Right lobe of liver (tissue), 6 donors: ENCODE results near the gene LARP1B. TPM values are rescaled to one million over a fixed set of nuclear protein-coding genes. Genes with fewer than 3 reads are reported as not detected.

Source experiments
- ATAC-seq, 4 donors: fragments of 200-7000 bp; cut with Tn5 transposase; one replicate each; pipeline ENCODE4 v1.9.1; 2020; ENCODE audit warnings: mild to moderate bottlenecking in 4 of 4, moderate library complexity in 4 of 4
- DNase-seq, 3 donors: peaks; one replicate each; pipeline ENCODE4 v3.0.0-alpha.2; 2020
- H3K27ac ChIP-seq, 3 donors: fragments of 200-600 bp; one replicate each; pipeline ENCODE4 v1.8.0; 2022
- H3K27me3 ChIP-seq, 2 donors: fragments of 200-600 bp; one replicate each; pipeline ENCODE4 v1.8.0; 2022
- H3K36me3 ChIP-seq, 4 donors: fragments of 200-600 bp; sonication (generic) in 1 of 4; one replicate each; pipeline versions ENCODE4 v1.5.1 to v1.8.0; 2017 to 2022; ENCODE audit warnings: control low read depth in 1 of 4
- H3K4me1 ChIP-seq, 4 donors: fragments of 200-600 bp; sonication (generic) in 1 of 4; one replicate each; pipeline versions ENCODE4 v1.5.1 to v1.8.0; 2017 to 2022; ENCODE audit warnings: control low read depth in 1 of 4
- H3K4me3 ChIP-seq, 3 donors: fragments of 200-600 bp; one replicate each; pipeline ENCODE4 v1.8.0; 2022
- H3K9me3 ChIP-seq, 4 donors: fragments of 200-600 bp; sonication (generic) in 1 of 4; one replicate each; pipeline versions ENCODE4 v1.5.1 to v1.8.0; 2017 to 2022; ENCODE audit warnings: control low read depth in 1 of 4
- POLR2A ChIP-seq: fragments of 450-650 bp; IDR thresholded peaks from one replicate; pipeline ENCODE4 v1.6.1; 2017; ENCODE audit warnings: antibody characterized with exemption, mild to moderate bottlenecking
- WGBS: methylation state at CpG from one replicate; pipeline ENCODE4 v1.1.6; 2018; ENCODE audit warnings: low coverage, low lambda C conversion rate; ENCODE audit not compliant: insufficient coverage; ENCODE audit errors: missing lambda C conversion rate; 5-methylcytosine and 5-hydroxymethylcytosine counted together
- intact Hi-C, 2 donors: fragments of 100-400 bp; cut with DNase I; formaldehyde crosslinking; loops; one replicate each; pipeline versions ENCODE4 v1.11.2 to v1.14.1; 2022
- total RNA-seq, 6 experiments: library from RNA; depleted of rRNA in 2 of 6; stranded (reverse); fragments of >200 nt in 2 of 6; fragmentation: NEBNext Ultra II Directional in 3 of 6; extraction: Animal tissue kit (Norgen Biotek cat#: 25700) in 3 of 6; gene quantifications; one replicate each; pipeline versions ENCODE4 v1.1.0 to v1.2.4, GENCODE V29; 2016 to 2023
- TF ChIP-seq, protein P1 (sequence below), 4 donors: fragments of 200-600 bp in 3 of 4; fragments of 450-650 bp in 1 of 4; IDR thresholded peaks; one replicate each; pipeline versions ENCODE4 v1.5.1 to v1.8.0; 2016 to 2022; ENCODE audit warnings: antibody characterized with exemption in 4 of 4, mild to moderate bottlenecking in 2 of 4
- donor health status: DM: no; HTN: yes; CAD: no.
- donor health status: DM: no; HTN: no; CAD: no.
- donor health status: DM: no; HTN: no; CAD: no.
- donor health status: DM: no; HTN: yes; CAD: no.
- donor health status: DM: no; HTN: yes; CAD: no.

Gene LARP1B
- total RNA-seq, 6 experiments from 2014 or later, result 27.4 to 42.0 (median 31.6) TPM

GRCh38 chr4:128241019-128241418 is 179.9 kb downstream of the LARP1B start:
- Histone ChIP-seq H3K4me3 (no peak overlapping the region), H3K36me3 (no peaks in the 10 kb centered on the region), H3K27ac (no peak overlapping the region), H3K4me1 (peaks cover 0 to 5% (median 0%) of the 10 kb centered on the region in 4 donors), H3K9me3 (no peaks in the 10 kb centered on the region), H3K27me3 (no peaks in the 10 kb centered on the region)
- peak in 3 of 4 donors; percentile 17 to 23 (median 22) for ATAC-seq
- TF ChIP-seq, protein P1, sequence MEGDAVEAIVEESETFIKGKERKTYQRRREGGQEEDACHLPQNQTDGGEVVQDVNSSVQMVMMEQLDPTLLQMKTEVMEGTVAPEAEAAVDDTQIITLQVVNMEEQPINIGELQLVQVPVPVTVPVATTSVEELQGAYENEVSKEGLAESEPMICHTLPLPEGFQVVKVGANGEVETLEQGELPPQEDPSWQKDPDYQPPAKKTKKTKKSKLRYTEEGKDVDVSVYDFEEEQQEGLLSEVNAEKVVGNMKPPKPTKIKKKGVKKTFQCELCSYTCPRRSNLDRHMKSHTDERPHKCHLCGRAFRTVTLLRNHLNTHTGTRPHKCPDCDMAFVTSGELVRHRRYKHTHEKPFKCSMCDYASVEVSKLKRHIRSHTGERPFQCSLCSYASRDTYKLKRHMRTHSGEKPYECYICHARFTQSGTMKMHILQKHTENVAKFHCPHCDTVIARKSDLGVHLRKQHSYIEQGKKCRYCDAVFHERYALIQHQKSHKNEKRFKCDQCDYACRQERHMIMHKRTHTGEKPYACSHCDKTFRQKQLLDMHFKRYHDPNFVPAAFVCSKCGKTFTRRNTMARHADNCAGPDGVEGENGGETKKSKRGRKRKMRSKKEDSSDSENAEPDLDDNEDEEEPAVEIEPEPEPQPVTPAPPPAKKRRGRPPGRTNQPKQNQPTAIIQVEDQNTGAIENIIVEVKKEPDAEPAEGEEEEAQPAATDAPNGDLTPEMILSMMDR (IDR thresholded peaks at IDR 0.05), result no peak
- TF ChIP-seq POLR2A, result no peak
- intact Hi-C loops, result no loop called here
- WGBS, result 90% methylated on average over 3 of the region's 3 CpGs
- DNase-seq, result no peak

DNA sequence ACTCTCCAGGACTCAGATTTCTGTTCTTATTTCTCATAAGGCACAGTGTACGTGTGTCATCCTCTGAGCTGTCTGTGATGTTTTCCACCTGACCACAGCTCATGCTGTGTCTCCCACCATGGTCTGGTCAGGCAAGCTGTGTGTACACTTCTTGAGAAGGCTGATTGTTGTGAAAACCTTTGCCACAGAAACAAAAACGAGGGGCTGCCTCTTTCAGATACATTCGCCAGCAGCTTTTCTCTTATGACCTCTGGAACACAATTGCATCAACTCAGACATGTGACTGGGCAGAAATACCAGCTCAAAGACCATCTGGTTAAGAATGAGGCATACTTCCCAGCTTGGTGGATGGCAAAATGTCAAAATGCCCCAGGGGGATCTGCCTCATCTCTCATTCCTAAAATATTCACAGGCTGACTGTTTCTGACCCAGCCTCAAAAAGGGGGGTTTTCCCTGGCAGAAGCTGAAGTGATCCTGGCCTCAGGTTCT is 180.4 kb downstream of the LARP1B start:
- 42% methylated on average over 3 of the region's 3 CpGs for WGBS
- ATAC-seq, result peak; percentile 81 to 94 (median 88)
- no peaks in the 10 kb centered on the region for H3K27me3 ChIP-seq
- intact Hi-C loops, result no loop called here
- H3K9me3 ChIP-seq, result no peaks in the 10 kb centered on the region
- TF ChIP-seq, protein P1 (IDR thresholded peaks at IDR 0.05), result no peak
- no peak for TF ChIP-seq POLR2A
- DNase-seq, result peak in 1 of 3 donors; percentile 56
- peaks cover 0 to 5% (median 0%) of the 10 kb centered on the region in 4 donors for H3K4me1 ChIP-seq
- H3K27ac ChIP-seq, result no peak overlapping the region
- H3K4me3 ChIP-seq, result no peak overlapping the region
- no peaks in the 10 kb centered on the region for H3K36me3 ChIP-seq

- H3K27me3 ChIP-seq, result no peaks in the 10 kb centered on the region
- TF ChIP-seq POLR2A, result no peak
- TF ChIP-seq, protein P1 (IDR thresholded peaks at IDR 0.05), result no peak
- intact Hi-C loops, result no loop called here
- WGBS, result 52% methylated on average over 2 of the region's 3 CpGs
- H3K9me3 ChIP-seq, result no peaks in the 10 kb centered on the region
- DNase-seq (no peak), ATAC-seq (no peak)
- peaks cover 0 to 5% (median 0%) of the 10 kb centered on the region in 4 donors for H3K4me1 ChIP-seq
- no peak overlapping the region for H3K4me3 ChIP-seq
- no peaks in the 10 kb centered on the region for H3K36me3 ChIP-seq
- H3K27ac ChIP-seq, result no peak overlapping the region
Measured at GRCh38 chr4:128241981-128242380, 180.9 kb downstream of the LARP1B start.

GRCh38 chr4:128242601-128243000 is 181.5 kb downstream of the LARP1B start:
- H3K27me3 ChIP-seq, result no peaks in the 10 kb centered on the region
- no peaks in the 10 kb centered on the region for H3K9me3 ChIP-seq
- ATAC-seq (no peak), DNase-seq (no peak)
- 86% methylated on average over 4 of the region's 4 CpGs for WGBS
- TF ChIP-seq, protein P1 (IDR thresholded peaks at IDR 0.05), result no peak
- TF ChIP-seq POLR2A, result no peak
- H3K27ac ChIP-seq, result no peak overlapping the region
- intact Hi-C loops, result no loop called here
- H3K4me1 ChIP-seq, result peaks cover 0 to 5% (median 0%) of the 10 kb centered on the region in 4 donors
- no peak overlapping the region for H3K4me3 ChIP-seq
- H3K36me3 ChIP-seq, result no peaks in the 10 kb centered on the region
